Measurements from ENCODE around the gene NLRC5. TPM values are rescaled to one million over a fixed set of nuclear protein-coding genes. Genes with fewer than 3 reads are reported as not detected.
A peak's percentile ranks its signal among the peaks of the same experiment; 100 is the strongest.

NLRC5 gene
- total RNA-seq, 3 donors from 2014 or later: 18.4 to 34.4 (median 24.1) TPM

GRCh38 chr16:56998861-56999260, 9.5 kb downstream of the NLRC5 start:
- Histone ChIP-seq H3K27me3 (no peaks in the 10 kb centered on the region), H3K4me3 (no peak overlapping the region), H3K9me3 (no peaks in the 10 kb centered on the region), H3K4me1 (no peaks in the 10 kb centered on the region), H3K27ac (peak overlapping the region; percentile 68 to 86), H3K36me3 (no peaks in the 10 kb centered on the region)
- no peak for TF ChIP-seq POLR2A (IDR thresholded peaks at IDR 0.05)
- TF ChIP-seq CTCF (IDR thresholded peaks at IDR 0.05): no peak
- TF ChIP-seq POLR2AphosphoS5 (IDR thresholded peaks at IDR 0.05): no peak
- intact Hi-C loops (cut with DNase I; ENCODE audit: low total_unique reads): no loop called here
- no peak for DNase-seq (ENCODE audit: low spot score in 2 of 2)

GRCh38 chr16:56999409-57000270, 10.3 kb downstream of the NLRC5 start:
- intact Hi-C loops (cut with DNase I; ENCODE audit: low total_unique reads): no loop called here
- no peaks in the 10 kb centered on the region for H3K36me3 ChIP-seq
- H3K4me3 ChIP-seq: peak overlapping the region in 1 of 3 donors; percentile 4
- H3K9me3 ChIP-seq: no peaks in the 10 kb centered on the region
- TF ChIP-seq POLR2AphosphoS5 (IDR thresholded peaks at IDR 0.05): no peak
- TF ChIP-seq CTCF (IDR thresholded peaks at IDR 0.05): no peak
- TF ChIP-seq POLR2A (IDR thresholded peaks at IDR 0.05): no peak
- no peaks in the 10 kb centered on the region for H3K4me1 ChIP-seq
- no peaks in the 10 kb centered on the region for H3K27me3 ChIP-seq
- DNase-seq (ENCODE audit: low spot score in 2 of 2): no peak
- peak overlapping the region; percentile 68 to 86 for H3K27ac ChIP-seq

DNA sequence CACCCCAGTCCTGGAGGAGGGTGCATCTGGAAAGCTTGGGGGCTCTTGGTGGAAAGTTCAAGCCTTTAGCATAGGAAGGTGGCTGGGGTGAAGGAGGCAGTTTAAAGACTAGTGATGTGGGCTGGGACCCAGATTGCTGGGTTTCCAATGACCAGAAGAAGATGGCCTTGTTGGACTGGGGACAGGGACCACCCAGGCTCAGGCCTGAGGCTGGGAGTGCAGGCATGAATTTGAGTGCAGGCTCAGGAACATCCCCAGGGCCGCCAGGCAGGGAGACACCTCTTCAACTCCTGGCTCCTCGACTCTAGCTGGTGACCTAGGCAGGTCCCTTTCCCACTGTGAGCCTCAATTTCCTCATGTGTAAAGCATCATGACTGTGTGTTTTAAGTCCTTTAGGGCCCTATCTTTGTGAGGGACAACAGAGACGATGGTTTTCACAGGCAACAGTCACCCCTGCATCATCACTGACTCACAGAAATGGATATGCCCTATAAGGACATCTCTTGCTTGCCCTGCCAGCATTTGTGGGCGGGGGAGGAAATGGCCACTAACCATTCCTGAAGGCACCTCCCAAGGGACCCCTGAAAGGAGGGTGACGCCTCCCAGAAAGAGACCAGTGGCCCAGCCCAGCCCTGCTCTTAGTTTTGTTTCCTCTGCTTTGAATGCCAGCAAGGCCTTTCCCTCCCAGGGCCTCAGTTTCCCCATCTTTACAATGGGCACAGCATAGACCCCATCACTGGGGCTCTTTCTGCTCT, 11.1 kb downstream of the NLRC5 start:
- no peak overlapping the region for H3K4me3 ChIP-seq
- H3K27ac ChIP-seq: peak overlapping the region; percentile 68 to 86
- intact Hi-C loops (cut with DNase I; ENCODE audit: low total_unique reads): no loop called here
- no peaks in the 10 kb centered on the region for H3K36me3 ChIP-seq
- no peaks in the 10 kb centered on the region for H3K4me1 ChIP-seq
- DNase-seq (ENCODE audit: low spot score in 2 of 2): peak in 1 of 2 donors; percentile 55
- TF ChIP-seq POLR2AphosphoS5 (IDR thresholded peaks at IDR 0.05): no peak
- TF ChIP-seq CTCF (IDR thresholded peaks at IDR 0.05): no peak
- TF ChIP-seq POLR2A (IDR thresholded peaks at IDR 0.05): no peak
- no peaks in the 10 kb centered on the region for H3K9me3 ChIP-seq
- no peaks in the 10 kb centered on the region for H3K27me3 ChIP-seq

- Histone ChIP-seq H3K9me3 (no peaks in the 10 kb centered on the region), H3K4me1 (no peaks in the 10 kb centered on the region), H3K36me3 (no peaks in the 10 kb centered on the region), H3K27me3 (no peaks in the 10 kb centered on the region), H3K4me3 (no peak overlapping the region), H3K27ac (peak overlapping the region; percentile 62 to 68)
- DNase-seq (ENCODE audit: low spot score in 2 of 2): no peak
- TF ChIP-seq POLR2AphosphoS5 (IDR thresholded peaks at IDR 0.05): no peak
- no peak for TF ChIP-seq CTCF (IDR thresholded peaks at IDR 0.05)
- intact Hi-C loops (cut with DNase I; ENCODE audit: low total_unique reads): no loop called here
Observed at GRCh38 chr16:57001026-57001679, 11.8 kb downstream of the NLRC5 start.
